Stomach (tissue), 9 donors: ENCODE results near the gene IFNAR1. TPM values are rescaled to one million over a fixed set of nuclear protein-coding genes. Genes with fewer than 3 reads are reported as not detected.
A peak's percentile ranks its signal among the peaks of the same experiment; 100 is the strongest.

ENCODE experiments used
- DNase-seq, 2 donors: peaks; one replicate each; pipeline versions ENCODE4 v3.0.0 to v3.0.0-alpha.2; 2013 to 2019
- H3K27ac ChIP-seq, 5 donors: fragments of 200-600 bp in 4 of 5; sonication (generic) in 4 of 5; one replicate each; pipeline ENCODE4 v1.5.1; 2013 to 2019; ENCODE audit warnings: mild to moderate bottlenecking in 1 of 5, moderate library complexity in 1 of 5
- H3K27me3 ChIP-seq, 3 donors: fragments of 200-600 bp; sonication (generic); one replicate each; pipeline ENCODE4 v1.5.1; 2017 to 2019; ENCODE audit warnings: mixed run types in 1 of 3
- H3K36me3 ChIP-seq, 4 donors: fragments of 200-600 bp; sonication (generic); 1 replicate in 3 of 4; 2 replicates in 1 of 4; pipeline ENCODE4 v1.5.1; 2016 to 2019
- H3K4me1 ChIP-seq, 4 donors: fragments of 200-600 bp; sonication (generic); one replicate each; pipeline ENCODE4 v1.5.1; 2016 to 2019
- H3K4me3 ChIP-seq, 4 donors: fragments of 200-600 bp; sonication (generic) in 3 of 4; one replicate each; pipeline ENCODE4 v1.5.1; 2016 to 2019; ENCODE audit warnings: mild to moderate bottlenecking in 1 of 4
- H3K9me3 ChIP-seq, 4 donors: fragments of 200-600 bp; sonication (generic); one replicate each; pipeline ENCODE4 v1.5.1; 2016 to 2019
- CTCF ChIP-seq, 7 experiments: fragments of 450-650 bp in 4 of 7; fragments of 200-600 bp in 3 of 7; sonication (generic) in 3 of 7; IDR thresholded peaks; one replicate each; pipeline ENCODE4 v1.5.1; 2016 to 2019; ENCODE audit warnings: antibody characterized with exemption in 7 of 7, control low read depth in 2 of 7, mild to moderate bottlenecking in 1 of 7
- EP300 ChIP-seq: sonication (generic); formaldehyde crosslinking; IDR thresholded peaks from one replicate; pipeline ENCODE4 v1.6.1; 2017; ENCODE audit warnings: antibody characterized with exemption
- POLR2A ChIP-seq, 4 donors: fragments of 450-650 bp; IDR thresholded peaks; one replicate each; pipeline ENCODE4 v1.6.1; 2016; ENCODE audit warnings: antibody characterized with exemption in 4 of 4, control low read depth in 2 of 4, mild to moderate bottlenecking in 1 of 4, moderate library complexity in 1 of 4
- POLR2AphosphoS5 ChIP-seq, 3 donors: sonication (generic); formaldehyde crosslinking; IDR thresholded peaks; one replicate each; pipeline ENCODE4 v1.6.1; 2016; ENCODE audit warnings: antibody characterized with exemption in 3 of 3
- WGBS, 5 donors: extraction: QIAGEN DNeasy Blood & Tissue Kit in 3 of 5; methylation state at CpG; one replicate each; pipeline versions ENCODE4 v1.1.5 to v1.1.7; 2013 to 2018; 5-methylcytosine and 5-hydroxymethylcytosine counted together
- intact Hi-C: fragments of 100-400 bp; cut with DNase I; formaldehyde crosslinking; loops from one replicate; pipeline ENCODE4 v1.15.1; 2023; ENCODE audit warnings: low total_unique reads
- polyA plus RNA-seq, 3 donors: library from polyadenylated mRNA; stranded (reverse); fragments of 200-250 nt; gene quantifications; one replicate each; pipeline ENCODE4 v1.2.3, GENCODE V29; 2013
- total RNA-seq, 5 donors: library from RNA; depleted of rRNA; stranded (reverse); fragments of >200 nt; gene quantifications; one replicate each; pipeline versions ENCODE4 v1.1.0 to v1.2.3, GENCODE V29; 2014 to 2016
- donor health status: healthy with polysubstance abuse.
- donor health status: Bipolar disorder and iron deficiency.
- donor health status: healthy.

IFNAR1 gene
- total and polyA plus RNA-seq, 8 donors: 2.6 to 34.5 (median 11.2) TPM

GRCh38 chr21:33281096-33281652 is 43.6 kb upstream of the IFNAR1 start:
- Histone ChIP-seq H3K9me3 (peaks cover 0 to 4% (median 0%) of the 10 kb centered on the region in 4 donors), H3K27ac (no peak overlapping the region), H3K27me3 (no peaks in the 10 kb centered on the region), H3K4me3 (no peak overlapping the region), H3K36me3 (peaks cover 34 to 94% (median 92%) of the 10 kb centered on the region in 4 donors), H3K4me1 (peaks cover 5 to 9% (median 6%) of the 10 kb centered on the region in 4 donors)
- DNase-seq: no peak
- TF ChIP-seq EP300: no peak
- no peak for TF ChIP-seq POLR2AphosphoS5 (IDR thresholded peaks at IDR 0.05)
- TF ChIP-seq CTCF (IDR thresholded peaks at IDR 0.05): no peak
- no peak for TF ChIP-seq POLR2A (IDR thresholded peaks at IDR 0.05)
- intact Hi-C loops: no loop called here
- WGBS, 5 donors: 91 to 96% (median 94%) methylated on average over 6 of the region's 6 CpGs

- 91 to 96% (median 94%) methylated on average over 5 of the region's 5 CpGs for WGBS, 5 donors
- Histone ChIP-seq H3K9me3 (peaks cover 0 to 4% (median 0%) of the 10 kb centered on the region in 4 donors), H3K36me3 (peaks cover 34 to 90% (median 87%) of the 10 kb centered on the region in 4 donors), H3K27me3 (no peaks in the 10 kb centered on the region), H3K4me1 (peaks cover 8 to 28% (median 24%) of the 10 kb centered on the region in 4 donors), H3K27ac (no peak overlapping the region), H3K4me3 (no peak overlapping the region)
- intact Hi-C loops: no loop called here
- no peak for DNase-seq
- TF ChIP-seq POLR2A (IDR thresholded peaks at IDR 0.05) (no peak), EP300 (no peak), POLR2AphosphoS5 (IDR thresholded peaks at IDR 0.05) (no peak), CTCF (IDR thresholded peaks at IDR 0.05) (no peak)
Observed at GRCh38 chr21:33283203-33283602, 41.6 kb upstream of the IFNAR1 start.

- intact Hi-C loops: no loop called here
- Histone ChIP-seq H3K9me3 (no peaks in the 10 kb centered on the region), H3K27me3 (no peaks in the 10 kb centered on the region), H3K4me1 (peaks cover 8 to 47% (median 33%) of the 10 kb centered on the region in 4 donors), H3K4me3 (no peak overlapping the region), H3K36me3 (peaks cover 31 to 87% (median 79%) of the 10 kb centered on the region in 4 donors), H3K27ac (peak overlapping the region; percentile 65 to 83 (median 71))
- 46 to 61% (median 53%) methylated on average over 11 of the region's 11 CpGs for WGBS, 5 donors
- no peak for DNase-seq
- TF ChIP-seq POLR2AphosphoS5 (IDR thresholded peaks at IDR 0.05) (no peak), EP300 (no peak), POLR2A (IDR thresholded peaks at IDR 0.05) (no peak), CTCF (IDR thresholded peaks at IDR 0.05) (no peak)
Observed at GRCh38 chr21:33286076-33286475, 38.7 kb upstream of the IFNAR1 start.

GRCh38 chr21:33286600-33287456 is 37.9 kb upstream of the IFNAR1 start:
- WGBS, 5 donors: 36 to 49% (median 39%) methylated on average over 15 of the region's 15 CpGs
- peak; percentile 73 to 80 for DNase-seq
- intact Hi-C loops: no loop called here

More at GRCh38 chr21:33286600-33287456, 37.9 kb upstream of the IFNAR1 start:
- no peaks in the 10 kb centered on the region for H3K9me3 ChIP-seq
- no peak overlapping the region for H3K4me3 ChIP-seq
- TF ChIP-seq POLR2AphosphoS5 (IDR thresholded peaks at IDR 0.05) (peak in 1 of 3 donors; percentile 62), CTCF (IDR thresholded peaks at IDR 0.05) (no peak), POLR2A (IDR thresholded peaks at IDR 0.05) (no peak), EP300 (no peak)
- peaks cover 8 to 47% (median 33%) of the 10 kb centered on the region in 4 donors for H3K4me1 ChIP-seq
- H3K27me3 ChIP-seq: no peaks in the 10 kb centered on the region
- peak overlapping the region; percentile 65 to 83 (median 71) for H3K27ac ChIP-seq
- H3K36me3 ChIP-seq: peaks cover 24 to 87% (median 79%) of the 10 kb centered on the region in 4 donors
